ENCODE measurements around the gene AK4. TPM values are rescaled to one million over a fixed set of nuclear protein-coding genes. Genes with fewer than 3 reads are reported as not detected.

Gene AK4
- total and polyA plus RNA-seq, 2 of the 8 experiments (the other 6 are each of a cell fraction or from before 2014, with no cell fraction given): 64.5 to 175 TPM

- Histone ChIP-seq H2BK5ac (ENCODE audit: low read depth, low read length) (no peak overlapping the region), H3K4me3 (ENCODE audit: extremely low read depth in 1 of 4, insufficient read depth in 2 of 4, low read depth in 3 of 4, low read length in 4 of 4) (no peak overlapping the region), H3K79me1 (ENCODE audit: low read depth, low read length) (no peaks in the 10 kb centered on the region; the same call in 1 of the 2 replicates), H3K79me2 (ENCODE audit: control insufficient read depth in 1 of 2, insufficient read depth in 2 of 2, low read length in 2 of 2) (peaks cover 0 to 2% of the 10 kb centered on the region in 2 experiments; a peak in 1 of 4 replicates), H2BK20ac (ENCODE audit: low read length) (no peak overlapping the region), H3K23me2 (ENCODE audit: low read depth, low read length) (peaks cover 3% of the 10 kb centered on the region), H2AFZ (ENCODE audit: low read length) (no peak overlapping the region), H4K5ac (ENCODE audit: insufficient read length, low read depth, low read length) (no peak overlapping the region), H3K4me2 (ENCODE audit: insufficient read depth in 1 of 2, low read depth in 2 of 2, low read length in 2 of 2) (no peak overlapping the region), H3K4ac (replicated peaks; ENCODE audit: insufficient read length, low read depth, low read length) (no peak overlapping the region), H3K4me1 (replicated peaks in 1 of 4; ENCODE audit: control insufficient read depth in 3 of 4, insufficient read depth in 4 of 4, low read length in 3 of 4) (peaks cover 3 to 4% (median 4%) of the 10 kb centered on the region in 4 experiments; a peak in 5 of 7 replicates), H3K18ac (ENCODE audit: extremely low read depth, low read length) (no peak overlapping the region), H2AK5ac (ENCODE audit: low read depth, low read length) (no peak overlapping the region), H3K27ac (ENCODE audit: low read depth, low read length) (no peak overlapping the region), H3K23ac (ENCODE audit: insufficient read length) (no peak overlapping the region), H3K27me3 (replicated peaks in 1 of 4; ENCODE audit: control insufficient read depth in 3 of 4, extremely low read depth in 1 of 4, insufficient read depth in 3 of 4, low read length in 3 of 4) (peaks cover 2 to 13% (median 10%) of the 10 kb centered on the region in 4 experiments; a peak in 6 of 7 replicates), H3K56ac (replicated peaks; ENCODE audit: insufficient read length, low read depth, low read length) (no peak overlapping the region), H3K9ac (replicated peaks in 1 of 4; ENCODE audit: extremely low read depth in 1 of 4, low read depth in 3 of 4, low read length in 3 of 4) (no peak overlapping the region), H2BK15ac (ENCODE audit: low read length) (no peak overlapping the region), H3K9me3 (ENCODE audit: insufficient read depth in 2 of 2, low read depth in 1 of 2, low read length in 1 of 2) (no peaks in the 10 kb centered on the region), H4K8ac (ENCODE audit: extremely low read depth, insufficient read depth, low read length) (no peak overlapping the region), H3K36me3 (ENCODE audit: control insufficient read depth in 2 of 4, insufficient read depth in 4 of 4, low read length in 3 of 4) (no peaks in the 10 kb centered on the region), H4K20me1 (replicated peaks in 1 of 2; ENCODE audit: control insufficient read depth in 1 of 2, insufficient read depth in 2 of 2, low read length in 2 of 2) (no peaks in the 10 kb centered on the region), H2BK12ac (ENCODE audit: low read depth, low read length) (no peak overlapping the region), H3K14ac (ENCODE audit: insufficient read length) (no peak overlapping the region), H2BK120ac (replicated peaks; ENCODE audit: low read depth, low read length) (no peak overlapping the region), H4K91ac (replicated peaks; ENCODE audit: insufficient read length, low read length) (no peak overlapping the region)
- TF ChIP-seq ATF2 (IDR thresholded peaks at IDR 0.05; ENCODE audit: low read length): no peak
- TF ChIP-seq SIRT6 (IDR thresholded peaks at IDR 0.05; ENCODE audit: low read length): no peak
- TF ChIP-seq ASH2L (IDR thresholded peaks at IDR 0.05; ENCODE audit: low read length): no peak
- CTCF ChIA-PET (ENCODE audit: partially characterized antibody): interaction anchor here (0.7 to 1.8 kb wide), 4 partner anchors 26 to 67 kb away, joined by 3 to 10 read pairs (median 4); no protein-coding TSS in a partner anchor
- FAIRE-seq (no peak), DNase-seq (ENCODE audit: low read depth in 1 of 2, low spot score in 2 of 2) (no peak)
- POLR2A ChIA-PET (ENCODE audit: partially characterized antibody): interaction anchor here (1.5 kb wide), 1 partner anchor 8 kb away, joined by 4 read pairs; no protein-coding TSS in a partner anchor
Observed at GRCh38 chr1:65141918-65142317, 6.1 kb upstream of the AK4 start.

All from H1 (cell line).